IMR-90 (cell line): ENCODE results near the gene ZNF813. TPM values are rescaled to one million over a fixed set of nuclear protein-coding genes. Genes with fewer than 3 reads are reported as not detected.

Experiments used
- CHD1 ChIP-seq: IDR thresholded peaks from 2 replicates; pipeline ENCODE4 v1.6.1; 2012; ENCODE audit warnings: low read depth, low read length, improper control_type of control experiment
- FOS ChIP-seq: fragments of 150-350 bp; IDR thresholded peaks from 2 replicates; pipeline ENCODE4 v1.6.1; 2016; ENCODE audit warnings: low read depth, low read length
- polyA plus RNA-seq, 3 experiments: library from polyadenylated mRNA; depleted of rRNA; stranded (reverse); fragments of >200 nt; gene quantifications; 2 replicates each; pipeline ENCODE4 v1.2.3, GENCODE V29; 2012; ENCODE audit warnings: low replicate concordance in 1 of 3
- total RNA-seq: library from RNA; depleted of rRNA; stranded (reverse); fragments of >200 nt; gene quantifications from 2 replicates; pipeline ENCODE4 v1.2.3, GENCODE V29; 2012
- TF ChIP-seq, protein P1 (sequence below): conservative IDR thresholded peaks from 2 replicates; pipeline ENCODE4 v1.5.1; 2012; ENCODE audit warnings: mild to moderate bottlenecking, low read depth, low read length, improper control_type of control experiment

The ZNF813 gene
- total and polyA plus RNA-seq, 2 of the 4 experiments (the other 2 are of a cell fraction): 0.82 to 3.4 TPM

- TF ChIP-seq, protein P1, sequence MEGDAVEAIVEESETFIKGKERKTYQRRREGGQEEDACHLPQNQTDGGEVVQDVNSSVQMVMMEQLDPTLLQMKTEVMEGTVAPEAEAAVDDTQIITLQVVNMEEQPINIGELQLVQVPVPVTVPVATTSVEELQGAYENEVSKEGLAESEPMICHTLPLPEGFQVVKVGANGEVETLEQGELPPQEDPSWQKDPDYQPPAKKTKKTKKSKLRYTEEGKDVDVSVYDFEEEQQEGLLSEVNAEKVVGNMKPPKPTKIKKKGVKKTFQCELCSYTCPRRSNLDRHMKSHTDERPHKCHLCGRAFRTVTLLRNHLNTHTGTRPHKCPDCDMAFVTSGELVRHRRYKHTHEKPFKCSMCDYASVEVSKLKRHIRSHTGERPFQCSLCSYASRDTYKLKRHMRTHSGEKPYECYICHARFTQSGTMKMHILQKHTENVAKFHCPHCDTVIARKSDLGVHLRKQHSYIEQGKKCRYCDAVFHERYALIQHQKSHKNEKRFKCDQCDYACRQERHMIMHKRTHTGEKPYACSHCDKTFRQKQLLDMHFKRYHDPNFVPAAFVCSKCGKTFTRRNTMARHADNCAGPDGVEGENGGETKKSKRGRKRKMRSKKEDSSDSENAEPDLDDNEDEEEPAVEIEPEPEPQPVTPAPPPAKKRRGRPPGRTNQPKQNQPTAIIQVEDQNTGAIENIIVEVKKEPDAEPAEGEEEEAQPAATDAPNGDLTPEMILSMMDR: no peak
- TF ChIP-seq FOS (no peak), CHD1 (no peak)
Observed at GRCh38 chr19:53520547-53521372, 53.2 kb downstream of the ZNF813 start (continued).
